GM13976 (cell line): ENCODE data around the gene SNX32.
A peak's percentile ranks its signal among the peaks of the same experiment; 100 is the strongest.

ENCODE experiments used
- DNase-seq: peaks from one replicate; pipeline ENCODE4 v3.0.0; 2012; ENCODE audit warnings: low spot score
- in situ Hi-C: fragments of 300-500 bp; cut with MboI; formaldehyde crosslinking; loops from one replicate; pipeline ENCODE4 v1.12.0; 2022; ENCODE audit warnings: low sequenced_read_pairs, mixed read lengths, inconsistent platforms; ENCODE audit not compliant: unreplicated experiment
- TF ChIP-seq, protein P1 (sequence below): IDR thresholded peaks from 2 replicates; pipeline ENCODE4 v1.5.1; 2012; ENCODE audit warnings: borderline replicate concordance, mild to moderate bottlenecking; ENCODE audit not compliant: insufficient read depth; ENCODE audit errors: extremely low read depth, missing control alignments, control extremely low read depth

Gene SNX32

DNA sequence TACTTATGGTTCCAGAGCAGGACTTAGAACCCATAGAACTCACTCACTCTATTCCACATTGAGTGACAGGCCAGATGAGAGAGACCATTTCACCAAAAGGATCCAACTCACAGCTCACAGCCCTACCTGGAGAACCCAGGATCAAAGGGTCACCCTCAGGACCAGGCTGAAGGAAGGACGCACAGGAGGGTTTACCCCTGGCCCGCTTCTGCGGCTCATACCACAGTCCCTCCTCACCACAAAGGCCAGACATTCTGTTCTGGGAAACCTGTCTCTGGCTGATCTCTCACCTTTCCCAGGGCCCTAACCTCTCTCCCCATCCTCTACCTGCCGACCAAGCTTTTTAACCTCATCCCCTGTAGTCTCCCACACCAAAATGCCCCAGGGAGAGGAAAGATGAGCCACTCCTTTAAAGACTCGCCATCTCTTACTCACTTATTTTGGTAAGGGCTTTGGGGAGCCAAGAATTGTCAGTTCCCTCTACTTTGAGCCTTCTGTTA, 61.8 kb downstream of the SNX32 start:
- no peak for DNase-seq
- in situ Hi-C loops = no loop called here
- TF ChIP-seq, protein P1, sequence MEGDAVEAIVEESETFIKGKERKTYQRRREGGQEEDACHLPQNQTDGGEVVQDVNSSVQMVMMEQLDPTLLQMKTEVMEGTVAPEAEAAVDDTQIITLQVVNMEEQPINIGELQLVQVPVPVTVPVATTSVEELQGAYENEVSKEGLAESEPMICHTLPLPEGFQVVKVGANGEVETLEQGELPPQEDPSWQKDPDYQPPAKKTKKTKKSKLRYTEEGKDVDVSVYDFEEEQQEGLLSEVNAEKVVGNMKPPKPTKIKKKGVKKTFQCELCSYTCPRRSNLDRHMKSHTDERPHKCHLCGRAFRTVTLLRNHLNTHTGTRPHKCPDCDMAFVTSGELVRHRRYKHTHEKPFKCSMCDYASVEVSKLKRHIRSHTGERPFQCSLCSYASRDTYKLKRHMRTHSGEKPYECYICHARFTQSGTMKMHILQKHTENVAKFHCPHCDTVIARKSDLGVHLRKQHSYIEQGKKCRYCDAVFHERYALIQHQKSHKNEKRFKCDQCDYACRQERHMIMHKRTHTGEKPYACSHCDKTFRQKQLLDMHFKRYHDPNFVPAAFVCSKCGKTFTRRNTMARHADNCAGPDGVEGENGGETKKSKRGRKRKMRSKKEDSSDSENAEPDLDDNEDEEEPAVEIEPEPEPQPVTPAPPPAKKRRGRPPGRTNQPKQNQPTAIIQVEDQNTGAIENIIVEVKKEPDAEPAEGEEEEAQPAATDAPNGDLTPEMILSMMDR = no peak

DNA sequence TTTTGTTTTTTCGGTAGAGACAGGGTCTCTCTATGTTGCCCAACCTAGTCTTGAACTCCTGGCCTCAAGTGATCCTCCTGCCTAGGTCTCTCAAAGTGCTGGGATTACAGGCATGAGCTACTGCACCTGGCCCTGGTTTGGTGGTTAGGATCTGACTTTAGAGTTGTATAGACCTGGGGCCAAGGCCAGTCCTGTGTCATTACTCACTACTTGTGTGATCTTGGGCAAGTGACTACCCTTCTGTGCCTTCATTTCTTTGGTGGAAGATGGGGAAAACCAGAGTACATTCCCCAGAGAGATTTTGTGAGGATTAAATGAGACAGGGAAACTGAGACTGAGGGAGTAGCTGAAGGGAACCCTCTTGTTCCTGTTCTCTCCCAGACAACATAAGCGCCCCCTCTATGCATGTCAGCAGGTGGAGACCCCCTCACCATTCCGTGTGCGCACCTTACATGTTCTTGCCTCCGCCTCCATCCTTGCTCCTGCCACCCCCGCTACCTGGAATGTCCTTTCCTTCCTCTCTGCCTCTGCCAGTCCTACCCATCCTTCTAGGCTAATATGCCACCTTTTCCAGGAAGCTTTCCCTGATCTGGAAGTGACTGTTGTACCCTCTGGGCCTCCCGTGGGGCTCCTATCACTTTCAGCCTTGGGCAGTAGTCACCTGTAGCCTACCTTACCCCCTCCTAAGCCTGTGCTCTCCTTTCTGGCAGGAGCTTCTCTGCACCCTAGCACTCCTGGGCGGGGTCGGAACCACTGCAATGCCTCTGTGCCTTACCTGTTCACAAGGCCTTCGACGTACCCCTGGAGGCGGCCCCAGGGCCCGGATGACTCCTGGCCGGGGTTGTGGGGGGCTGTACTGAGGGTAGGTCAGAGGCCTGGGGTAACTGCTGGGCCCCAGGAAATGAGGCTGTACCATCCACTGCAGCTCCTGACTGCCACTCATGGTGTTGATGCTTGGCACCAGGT, 62.6 kb downstream of the SNX32 start:
- no peak for DNase-seq
- in situ Hi-C loops = no loop called here
- TF ChIP-seq, protein P1 = no peak

DNA sequence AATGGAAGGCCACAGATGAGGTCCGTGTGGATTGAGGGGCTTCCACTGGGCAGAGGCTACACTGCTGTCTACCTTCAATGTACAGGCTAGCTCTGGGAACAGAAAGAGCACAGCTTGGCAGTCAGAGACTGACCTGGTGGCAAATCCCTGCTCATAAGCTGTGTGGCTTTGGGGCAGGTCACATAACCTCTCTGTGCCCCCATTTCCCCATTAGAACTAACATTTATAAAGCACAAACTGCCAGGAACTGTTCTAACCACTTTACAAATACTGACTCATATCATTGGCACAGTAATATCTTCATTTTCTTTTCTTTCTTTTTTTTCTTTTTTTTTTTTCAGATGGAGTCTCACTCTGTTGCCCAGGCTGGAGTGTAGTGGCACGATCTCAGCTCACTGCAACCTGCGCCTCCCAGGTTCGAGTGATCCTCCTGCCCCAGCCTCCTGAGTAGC, 63.3 kb downstream of the SNX32 start:
- TF ChIP-seq, protein P1 = no peak
- no peak for DNase-seq
- in situ Hi-C loops = no loop called here

DNA sequence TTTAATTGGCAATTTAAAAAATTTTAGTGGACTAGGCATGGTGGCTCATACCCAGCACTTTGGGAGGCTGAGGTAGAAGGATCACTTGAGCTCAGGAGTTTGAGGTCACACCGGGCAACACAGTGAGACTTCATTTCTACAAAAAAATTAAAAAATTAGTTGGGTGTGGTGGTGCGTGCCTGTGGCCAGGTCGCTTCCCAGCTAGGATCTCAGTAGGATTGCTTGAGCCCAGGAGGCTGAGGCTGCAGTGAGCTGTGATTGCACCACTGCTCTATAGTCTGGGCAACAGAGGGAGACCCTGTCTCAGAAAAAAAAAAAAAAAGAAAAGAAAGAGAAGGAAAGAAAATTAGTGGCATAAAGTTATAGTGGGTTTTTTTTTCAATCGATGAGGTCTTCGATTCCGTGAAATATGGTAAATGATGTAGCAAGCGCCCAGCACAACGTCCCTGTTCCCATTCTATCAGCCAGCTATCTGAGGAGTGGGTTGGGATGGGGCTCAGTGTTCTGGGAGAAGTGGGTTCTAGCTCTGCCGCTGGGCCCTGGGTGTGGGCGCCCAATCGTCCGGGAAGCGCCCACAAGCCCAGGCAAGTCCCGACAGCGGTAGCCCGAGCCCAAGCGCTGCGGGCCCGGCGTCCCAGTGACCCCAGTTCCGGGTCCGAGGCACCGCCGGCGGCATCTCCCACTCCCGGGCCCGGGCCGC, 65.0 kb downstream of the SNX32 start:
- TF ChIP-seq, protein P1 = no peak

DNA sequence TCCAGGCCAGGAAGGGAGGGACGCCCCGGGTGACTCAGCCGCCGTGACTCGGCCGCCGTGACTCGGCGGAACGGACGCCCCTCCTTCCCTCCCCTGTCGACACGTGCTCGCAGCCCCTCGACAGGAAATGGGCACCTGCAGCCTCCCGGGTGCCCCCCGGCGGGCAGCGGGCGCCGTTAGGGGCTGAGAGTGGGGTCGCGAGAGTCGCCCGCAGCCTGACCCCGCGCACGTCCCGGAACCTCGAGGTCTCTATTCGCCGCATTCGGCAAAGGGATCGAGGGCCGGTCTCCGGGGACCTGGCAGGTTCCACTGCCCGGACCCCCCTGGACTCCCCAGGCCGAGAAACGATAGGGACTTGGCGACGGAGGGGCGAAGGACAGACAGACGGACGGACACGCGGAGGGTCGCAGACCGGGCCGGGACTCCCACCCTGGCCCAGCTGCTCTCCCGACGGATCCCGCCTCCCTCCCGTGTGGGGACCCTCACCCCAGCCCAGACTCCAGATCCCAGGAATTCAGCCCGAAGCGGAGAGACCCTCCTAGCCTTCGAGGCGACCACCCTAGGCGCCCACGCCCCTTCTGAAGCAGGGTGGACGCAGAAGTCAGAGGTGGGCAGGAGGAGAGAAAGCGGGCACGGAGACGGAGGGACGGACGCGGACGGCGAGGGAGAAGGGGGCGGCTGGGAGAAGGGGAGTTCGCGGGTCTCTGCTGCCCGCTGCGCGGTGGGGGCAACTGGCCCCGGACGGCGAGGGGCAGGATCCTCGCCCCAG, 65.8 kb downstream of the SNX32 start:
- DNase-seq = peak; percentile 65
- in situ Hi-C loops = no loop called here
- TF ChIP-seq, protein P1 = no peak

More for the DNA sequence above, 65.0 kb downstream of the SNX32 start:
- in situ Hi-C loops = no loop called here
- DNase-seq = no peak

DNA sequence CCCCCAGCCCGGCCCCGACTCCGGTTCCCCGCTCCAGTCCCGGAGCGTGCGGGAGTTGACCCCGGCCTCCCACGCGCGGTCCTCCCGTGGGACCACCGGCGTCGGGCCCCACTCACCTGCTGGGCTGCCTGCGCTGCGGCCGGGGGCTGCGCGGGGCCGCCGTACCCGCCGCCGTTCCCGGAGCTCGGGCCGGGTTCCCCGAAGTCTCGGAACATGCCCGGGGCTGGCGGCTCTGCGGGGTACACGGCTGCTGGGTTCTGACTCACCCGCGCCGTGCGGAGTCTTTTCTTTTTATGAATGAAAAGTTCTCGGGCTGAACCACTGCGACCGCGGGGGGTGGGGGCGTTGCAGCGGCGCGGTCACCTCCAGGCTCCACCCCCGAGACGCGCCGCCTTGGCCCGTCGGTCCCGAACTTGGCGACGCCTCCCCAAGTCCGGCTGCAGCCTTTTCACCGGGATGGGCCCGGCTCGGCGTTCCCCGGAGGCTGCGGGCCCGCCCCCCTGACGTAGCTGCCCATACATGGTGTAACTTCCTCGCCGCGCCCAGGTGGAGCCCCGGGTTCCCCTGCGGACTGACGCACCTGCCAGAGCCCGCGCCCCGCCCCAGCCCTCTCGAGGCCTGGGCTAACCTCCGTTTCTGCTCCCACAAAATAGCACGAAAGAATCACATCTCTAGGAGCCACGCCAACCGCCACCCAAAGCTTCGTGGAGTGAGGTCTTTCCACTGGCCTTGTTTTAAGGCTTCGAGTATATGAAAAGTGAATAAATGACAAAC, 66.5 kb downstream of the SNX32 start, which contains the start of gene FOSL1:
Gene FOSL1, minus strand, starts transcription at position 264 of the 774 bp plus-strand sequence. Its CDS starts 49 bp downstream, at position 215.
- peak; percentile 93 for DNase-seq
- in situ Hi-C loops = no loop called here

More for the DNA sequence above, 66.5 kb downstream of the SNX32 start, which contains the start of gene FOSL1:
- TF ChIP-seq, protein P1 = no peak
